GM12878 (cell line): ENCODE results near the gene STK38. TPM values are rescaled to one million over a fixed set of nuclear protein-coding genes. Genes with fewer than 3 reads are reported as not detected.
A peak's percentile ranks its signal among the peaks of the same experiment; 100 is the strongest.

Experiments used
- BCL11A ChIP-seq: IDR thresholded peaks from 2 replicates; pipeline ENCODE4 v1.6.1; 2011; ENCODE audit warnings: low read depth, low read length
- ETV6 ChIP-seq, 2 experiments: fragments of 450-650 bp in 1 of 2; IDR thresholded peaks in 1 of 2; conservative IDR thresholded peaks in 1 of 2; 2 replicates each; pipeline ENCODE4 v1.6.1; 2014; ENCODE audit warnings: antibody characterized with exemption in 1 of 2, borderline replicate concordance in 1 of 2, low read depth in 1 of 2, mild to moderate bottlenecking in 1 of 2, moderate library complexity in 1 of 2
- IRF5 ChIP-seq: fragments of 450-650 bp; IDR thresholded peaks from 2 replicates; pipeline ENCODE4 v1.6.1; 2017; ENCODE audit warnings: borderline replicate concordance
- JUND ChIP-seq: IDR thresholded peaks from 2 replicates; pipeline ENCODE4 v1.6.1; 2012; ENCODE audit warnings: low read depth, mild to moderate bottlenecking, low read length, improper control_type of control experiment, moderate library complexity
- MYC ChIP-seq: IDR thresholded peaks from 2 replicates; pipeline ENCODE4 v1.6.1; 2011; ENCODE audit warnings: mild to moderate bottlenecking, low read length, moderate library complexity, inconsistent platforms; ENCODE audit not compliant: insufficient read depth, insufficient replicate concordance, insufficient read length, severe bottlenecking
- ZNF592 ChIP-seq: fragments of 450-650 bp; IDR thresholded peaks from 2 replicates; pipeline ENCODE4 v1.6.1; 2017; ENCODE audit warnings: mild to moderate bottlenecking, moderate library complexity
- polyA plus RNA-seq, 11 experiments: library from polyadenylated mRNA; depleted of rRNA in 4 of 11; unstranded in 6 of 11; stranded (reverse) in 5 of 11; fragments of >200 nt; fragmentation: Nextera tagmentation in 4 of 11; fragmentation: Illumina TruSeq in 1 of 11; extraction: Ambion mirVana in 4 of 11; extraction: Trizol in 1 of 11; gene quantifications; 1 replicate in 1 of 11; 2 replicates in 10 of 11; pipeline versions ENCODE4 v1.2.1 to v1.2.3, GENCODE V29; 2011 to 2016; ENCODE audit warnings: inconsistent platforms in 2 of 11, missing spikeins in 2 of 11, low read depth in 1 of 11
- total RNA-seq, 4 experiments: library from RNA; depleted of rRNA in 3 of 4; stranded (reverse); fragments of >200 nt in 3 of 4; fragmentation: Illumina TruSeq in 1 of 4; extraction: Trizol in 1 of 4; gene quantifications; 2 replicates each; pipeline versions ENCODE4 v1.2.1 to v1.2.3, GENCODE V29; 2013 to 2021

The STK38 gene
- total and polyA plus RNA-seq, 10 of the 15 experiments (the other 5 are each of a cell fraction or from before 2014, with no cell fraction given): 4.1 to 18.7 (median 13.6) TPM

- TF ChIP-seq MYC (no peak), BCL11A (no peak), ZNF592 (peak; percentile 60; the same call in 1 of the 2 replicates), JUND (no peak), ETV6 (conservative IDR thresholded peaks at IDR 0.05 in 1 of 2, IDR thresholded peaks at IDR 0.05 in 1 of 2; ENCODE audit: borderline replicate concordance in 1 of 2, low read depth in 1 of 2) (no peak), IRF5 (peak; percentile 43; the same call in 1 of the 2 replicates)
These were observed 46.9 kb upstream of the STK38 start, which contains the start of gene SRSF3 (continued) for GRCh38 chr6:36594029-36594815.
